Hair follicle dermal papilla cell (primary cell): ENCODE results near the gene MLPH. TPM values are rescaled to one million over a fixed set of nuclear protein-coding genes. Genes with fewer than 3 reads are reported as not detected.

Experiments used
- small RNA-seq: library from RNA; depleted of rRNA; stranded (forward); fragments of <200 nt; gene quantifications from one replicate; pipeline ENCODE3, GENCODE V24; 2012
- total RNA-seq: library from RNA; depleted of rRNA; stranded (reverse); fragments of >200 nt; gene quantifications from 2 replicates; pipeline ENCODE4 v1.2.3, GENCODE V29; 2012

Gene MLPH
- 13.0 and 14.0 TPM in 2 replicates for total RNA-seq

GRCh38 chr2:237486819-237487448 lies at the start of gene MLPH:
MLPH (plus strand) TSS chr2:237487251; CDS start chr2:237493427, 6,176 bp downstream.

GRCh38 chr2:237566401-237567235 lies 79.6 kb downstream of the MLPH start, which contains the start of gene PRLH:
PRLH (plus strand) TSS chr2:237566574; CDS start chr2:237566574, 0 bp downstream.

DNA sequence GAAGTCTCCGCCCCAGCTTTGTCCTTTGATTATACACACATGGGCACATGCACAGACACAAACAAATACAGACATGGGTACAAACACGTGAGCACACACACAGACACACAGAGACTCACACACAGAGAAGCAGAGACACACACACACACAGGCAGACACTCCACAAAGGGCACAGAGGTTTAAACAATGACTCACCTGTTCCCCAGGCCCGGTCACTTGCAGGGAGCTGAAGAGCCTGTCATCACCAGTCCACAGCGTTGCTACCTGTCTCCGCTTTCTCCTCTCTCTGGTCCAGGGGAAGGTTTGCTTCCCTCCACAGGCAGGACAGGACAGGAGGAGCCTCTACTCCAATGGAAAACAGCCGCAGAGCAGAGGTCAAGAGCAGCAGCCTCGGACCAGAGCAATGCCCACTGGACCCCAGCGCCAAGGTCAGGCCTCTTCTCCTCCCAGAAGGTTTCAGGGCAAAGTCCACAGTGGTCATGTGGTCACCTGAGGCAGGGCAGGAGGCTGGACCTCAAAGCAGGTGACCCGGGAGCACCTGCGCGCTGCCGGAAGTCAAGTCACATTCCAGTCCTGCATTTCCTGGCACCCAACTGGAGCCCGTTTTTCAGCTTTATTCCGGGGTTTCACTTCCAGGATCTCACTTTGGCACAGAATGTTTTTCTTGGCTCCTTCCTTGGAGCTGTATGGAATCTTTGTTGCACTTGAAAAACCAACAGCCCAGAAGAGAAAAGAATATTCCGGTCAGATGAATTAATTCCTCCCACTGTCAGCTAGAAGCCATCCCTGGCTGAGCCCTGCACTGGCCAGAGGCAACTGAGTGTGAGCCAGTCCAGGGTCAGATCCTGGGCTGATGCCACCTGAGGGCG lies 103.5 kb downstream of the MLPH start, which contains the start of gene RAB17:
Gene RAB17, minus strand, starts transcription at position 463 of the 869 bp plus-strand sequence. CDS start 4,580 bp downstream, outside the sequence.

Small RNA genes lying within 50 kb of the gene (small RNA-seq; reads per million reads assigned to genes)
- gene MIR6811 (not detected), gene RNU6-1140P (1.5 reads per million, percentile 35 among the genes with 10 or more reads in this experiment)

Other genes starting within 250 kb of the MLPH start
- 4,331 and 7,373 TPM in 2 replicates for gene COL6A3, start 73.1 kb upstream of the MLPH start, total RNA-seq
- not detected in 2 replicates for gene PRLH, start 79.3 kb downstream of the MLPH start, total RNA-seq
- not detected in 2 replicates for gene RAB17, start 103.5 kb downstream of the MLPH start, total RNA-seq
- 56.5 and 57.0 TPM in 2 replicates for gene LRRFIP1, start 140.3 kb downstream of the MLPH start, total RNA-seq